Right lobe of liver (tissue), 6 donors: ENCODE data around the gene UBE2S. TPM values are rescaled to one million over a fixed set of nuclear protein-coding genes. Genes with fewer than 3 reads are reported as not detected.

ENCODE experiments used
- ATAC-seq, 4 donors: fragments of 200-7000 bp; cut with Tn5 transposase; one replicate each; pipeline ENCODE4 v1.9.1; 2020; ENCODE audit warnings: mild to moderate bottlenecking in 4 of 4, moderate library complexity in 4 of 4
- DNase-seq, 3 donors: peaks; one replicate each; pipeline ENCODE4 v3.0.0-alpha.2; 2020
- H3K27ac ChIP-seq, 3 donors: fragments of 200-600 bp; one replicate each; pipeline ENCODE4 v1.8.0; 2022
- H3K27me3 ChIP-seq, 2 donors: fragments of 200-600 bp; one replicate each; pipeline ENCODE4 v1.8.0; 2022
- H3K36me3 ChIP-seq, 4 donors: fragments of 200-600 bp; sonication (generic) in 1 of 4; one replicate each; pipeline versions ENCODE4 v1.5.1 to v1.8.0; 2017 to 2022; ENCODE audit warnings: control low read depth in 1 of 4
- H3K4me1 ChIP-seq, 4 donors: fragments of 200-600 bp; sonication (generic) in 1 of 4; one replicate each; pipeline versions ENCODE4 v1.5.1 to v1.8.0; 2017 to 2022; ENCODE audit warnings: control low read depth in 1 of 4
- H3K4me3 ChIP-seq, 3 donors: fragments of 200-600 bp; one replicate each; pipeline ENCODE4 v1.8.0; 2022
- H3K9me3 ChIP-seq, 4 donors: fragments of 200-600 bp; sonication (generic) in 1 of 4; one replicate each; pipeline versions ENCODE4 v1.5.1 to v1.8.0; 2017 to 2022; ENCODE audit warnings: control low read depth in 1 of 4
- POLR2A ChIP-seq: fragments of 450-650 bp; IDR thresholded peaks from one replicate; pipeline ENCODE4 v1.6.1; 2017; ENCODE audit warnings: antibody characterized with exemption, mild to moderate bottlenecking
- WGBS: methylation state at CpG from one replicate; pipeline ENCODE4 v1.1.6; 2018; ENCODE audit warnings: low coverage, low lambda C conversion rate; ENCODE audit not compliant: insufficient coverage; ENCODE audit errors: missing lambda C conversion rate; 5-methylcytosine and 5-hydroxymethylcytosine counted together
- intact Hi-C, 2 donors: fragments of 100-400 bp; cut with DNase I; formaldehyde crosslinking; loops; one replicate each; pipeline versions ENCODE4 v1.11.2 to v1.14.1; 2022
- total RNA-seq, 6 experiments: library from RNA; depleted of rRNA in 2 of 6; stranded (reverse); fragments of >200 nt in 2 of 6; fragmentation: NEBNext Ultra II Directional in 3 of 6; extraction: Animal tissue kit (Norgen Biotek cat#: 25700) in 3 of 6; gene quantifications; one replicate each; pipeline versions ENCODE4 v1.1.0 to v1.2.4, GENCODE V29; 2016 to 2023
- TF ChIP-seq, protein P1 (sequence below), 4 donors: fragments of 200-600 bp in 3 of 4; fragments of 450-650 bp in 1 of 4; IDR thresholded peaks; one replicate each; pipeline versions ENCODE4 v1.5.1 to v1.8.0; 2016 to 2022; ENCODE audit warnings: antibody characterized with exemption in 4 of 4, mild to moderate bottlenecking in 2 of 4
- donor health status: DM: no; HTN: yes; CAD: no.
- donor health status: DM: no; HTN: no; CAD: no.
- donor health status: DM: no; HTN: no; CAD: no.
- donor health status: DM: no; HTN: yes; CAD: no.
- donor health status: DM: no; HTN: yes; CAD: no.

The UBE2S gene
- total RNA-seq, 6 experiments from 2014 or later, result 4.3 to 16.4 (median 9.1) TPM

DNA sequence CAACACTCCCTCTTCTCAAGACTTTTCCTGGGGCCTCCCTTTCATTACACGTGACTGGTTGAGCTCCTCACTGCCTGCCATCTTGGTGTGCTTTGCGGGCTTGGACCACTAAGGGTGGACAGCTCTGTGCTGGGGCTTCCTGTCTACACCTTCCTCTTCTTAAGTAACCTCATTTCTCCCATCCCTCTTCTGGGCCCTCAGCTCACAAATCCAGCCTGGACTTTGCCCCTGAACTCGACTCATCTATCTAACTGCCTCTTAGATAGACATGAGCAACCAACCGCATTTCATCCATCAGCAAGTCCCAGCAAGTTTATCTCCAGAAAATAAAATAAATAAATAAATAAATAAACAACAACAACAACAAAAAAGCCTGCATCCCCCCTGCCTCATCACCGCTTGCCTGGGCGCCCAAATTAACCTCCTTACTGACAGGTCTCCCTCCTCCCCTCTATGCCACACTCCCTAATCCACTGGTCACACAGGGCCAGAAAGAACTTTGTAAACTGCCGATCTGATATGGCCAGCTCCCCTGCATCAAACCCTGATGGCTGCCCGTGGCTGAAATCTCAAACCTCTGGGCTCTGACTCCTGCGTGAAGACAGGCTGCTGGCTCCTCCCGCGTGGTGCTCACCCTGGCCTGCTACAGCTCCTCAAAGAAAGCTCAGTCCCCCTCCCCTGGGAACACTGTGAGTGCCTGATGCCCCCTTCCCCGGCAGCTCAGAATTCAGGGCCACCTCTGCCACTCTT is 46.1 kb upstream of the UBE2S start:
- no peaks in the 10 kb centered on the region for H3K9me3 ChIP-seq
- intact Hi-C loops, result no loop called here
- DNase-seq, result no peak
- H3K27ac ChIP-seq, result no peak overlapping the region
- H3K36me3 ChIP-seq, result peaks cover 0 to 10% (median 0%) of the 10 kb centered on the region in 4 donors
- no peak for TF ChIP-seq POLR2A
- TF ChIP-seq, protein P1, sequence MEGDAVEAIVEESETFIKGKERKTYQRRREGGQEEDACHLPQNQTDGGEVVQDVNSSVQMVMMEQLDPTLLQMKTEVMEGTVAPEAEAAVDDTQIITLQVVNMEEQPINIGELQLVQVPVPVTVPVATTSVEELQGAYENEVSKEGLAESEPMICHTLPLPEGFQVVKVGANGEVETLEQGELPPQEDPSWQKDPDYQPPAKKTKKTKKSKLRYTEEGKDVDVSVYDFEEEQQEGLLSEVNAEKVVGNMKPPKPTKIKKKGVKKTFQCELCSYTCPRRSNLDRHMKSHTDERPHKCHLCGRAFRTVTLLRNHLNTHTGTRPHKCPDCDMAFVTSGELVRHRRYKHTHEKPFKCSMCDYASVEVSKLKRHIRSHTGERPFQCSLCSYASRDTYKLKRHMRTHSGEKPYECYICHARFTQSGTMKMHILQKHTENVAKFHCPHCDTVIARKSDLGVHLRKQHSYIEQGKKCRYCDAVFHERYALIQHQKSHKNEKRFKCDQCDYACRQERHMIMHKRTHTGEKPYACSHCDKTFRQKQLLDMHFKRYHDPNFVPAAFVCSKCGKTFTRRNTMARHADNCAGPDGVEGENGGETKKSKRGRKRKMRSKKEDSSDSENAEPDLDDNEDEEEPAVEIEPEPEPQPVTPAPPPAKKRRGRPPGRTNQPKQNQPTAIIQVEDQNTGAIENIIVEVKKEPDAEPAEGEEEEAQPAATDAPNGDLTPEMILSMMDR (IDR thresholded peaks at IDR 0.05), result no peak
- H3K27me3 ChIP-seq, result no peaks in the 10 kb centered on the region
- WGBS, result 91% methylated on average over 6 of the region's 12 CpGs
- ATAC-seq, result peak in 1 of 4 donors; percentile 3
- no peak overlapping the region for H3K4me3 ChIP-seq
- no peaks in the 10 kb centered on the region for H3K4me1 ChIP-seq

DNA sequence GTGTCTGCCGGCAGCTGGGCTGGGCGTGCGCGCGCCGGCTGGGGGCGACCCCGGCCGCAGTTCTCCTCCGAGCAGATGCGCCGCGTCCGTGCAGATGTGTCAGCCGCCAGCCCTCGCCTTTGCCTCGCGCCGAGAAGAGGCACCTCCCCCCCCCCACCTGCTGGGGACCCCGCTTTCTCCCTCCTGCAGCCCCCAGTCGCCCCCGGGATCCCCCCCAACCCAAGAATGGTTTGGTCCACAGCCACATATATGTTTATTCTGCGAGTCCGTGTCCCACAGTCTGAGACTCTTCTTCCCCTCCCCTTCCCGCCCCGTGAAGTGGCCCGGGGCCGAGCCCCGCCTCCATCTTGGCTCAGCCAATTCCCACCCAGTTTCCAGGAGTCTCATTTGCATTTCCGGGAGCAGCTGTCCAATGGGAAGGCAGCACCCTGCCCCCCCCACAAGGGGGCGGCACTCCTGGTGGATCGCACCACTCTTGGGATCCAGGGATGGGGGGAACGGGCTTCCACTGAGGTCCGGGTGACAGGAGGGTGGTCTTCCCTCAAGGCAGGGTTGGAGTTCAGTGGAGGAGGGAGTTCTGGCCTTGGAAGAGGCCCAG is 45.3 kb upstream of the UBE2S start:
- Histone ChIP-seq H3K4me1 (no peaks in the 10 kb centered on the region), H3K36me3 (peaks cover 0 to 10% (median 0%) of the 10 kb centered on the region in 4 donors), H3K4me3 (no peak overlapping the region), H3K27ac (no peak overlapping the region), H3K9me3 (no peaks in the 10 kb centered on the region), H3K27me3 (no peaks in the 10 kb centered on the region)
- intact Hi-C loops, result no loop called here
- 14% methylated on average over 9 of the region's 34 CpGs for WGBS
- ATAC-seq (peak; percentile 60 to 71 (median 62)), DNase-seq (no peak)
- no peak for TF ChIP-seq POLR2A
- TF ChIP-seq, protein P1 (IDR thresholded peaks at IDR 0.05), result peak in 1 of 4 donors; percentile 7

DNA sequence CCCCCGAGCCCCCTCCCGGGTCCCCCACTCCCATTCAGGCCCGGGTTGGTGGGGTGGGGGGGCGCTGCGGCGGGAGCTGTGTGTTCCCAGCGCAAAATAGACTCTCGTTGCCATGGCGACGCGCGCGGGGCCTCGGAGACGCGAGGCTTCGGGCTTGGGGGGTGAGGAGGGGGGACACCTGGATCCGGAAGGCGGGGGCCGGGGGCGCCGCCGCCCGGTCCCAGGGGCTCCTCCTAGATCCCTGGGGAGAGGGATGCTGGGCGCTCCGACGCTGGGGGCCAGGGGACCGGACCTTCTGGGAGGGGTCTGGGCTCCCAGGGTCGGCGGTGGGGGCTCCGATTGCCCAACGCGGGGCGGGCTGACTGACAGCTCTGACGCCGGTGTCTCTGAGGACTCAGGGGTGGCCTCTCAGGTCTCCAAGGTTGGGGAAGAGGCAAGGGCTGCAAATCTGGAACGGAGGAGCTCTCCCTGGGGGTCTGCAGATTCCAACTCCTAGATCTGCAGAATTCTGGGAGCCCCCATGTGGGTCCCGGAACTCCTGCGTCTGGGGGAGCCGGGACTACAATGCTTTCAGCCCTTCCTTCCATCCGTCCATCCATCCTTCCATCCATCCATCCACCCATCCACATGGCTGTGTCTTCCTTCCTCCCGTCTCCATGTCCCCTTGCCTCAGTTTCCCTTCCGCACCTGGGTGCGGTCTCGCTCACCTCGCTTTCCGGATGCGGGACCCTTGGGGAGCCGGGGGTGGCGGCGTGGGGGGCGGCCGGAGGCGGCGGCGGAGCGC is 44.6 kb upstream of the UBE2S start:
- H3K4me1 ChIP-seq, result no peaks in the 10 kb centered on the region
- H3K36me3 ChIP-seq, result peaks cover 0 to 10% (median 0%) of the 10 kb centered on the region in 4 donors
- no peak overlapping the region for H3K4me3 ChIP-seq
- no peaks in the 10 kb centered on the region for H3K9me3 ChIP-seq
- no peak overlapping the region for H3K27ac ChIP-seq
- DNase-seq (no peak), ATAC-seq (no peak)
- intact Hi-C loops, result no loop called here
- TF ChIP-seq, protein P1 (IDR thresholded peaks at IDR 0.05), result no peak
- TF ChIP-seq POLR2A, result no peak
- 3% methylated on average over 6 of the region's 57 CpGs for WGBS
- no peaks in the 10 kb centered on the region for H3K27me3 ChIP-seq

DNA sequence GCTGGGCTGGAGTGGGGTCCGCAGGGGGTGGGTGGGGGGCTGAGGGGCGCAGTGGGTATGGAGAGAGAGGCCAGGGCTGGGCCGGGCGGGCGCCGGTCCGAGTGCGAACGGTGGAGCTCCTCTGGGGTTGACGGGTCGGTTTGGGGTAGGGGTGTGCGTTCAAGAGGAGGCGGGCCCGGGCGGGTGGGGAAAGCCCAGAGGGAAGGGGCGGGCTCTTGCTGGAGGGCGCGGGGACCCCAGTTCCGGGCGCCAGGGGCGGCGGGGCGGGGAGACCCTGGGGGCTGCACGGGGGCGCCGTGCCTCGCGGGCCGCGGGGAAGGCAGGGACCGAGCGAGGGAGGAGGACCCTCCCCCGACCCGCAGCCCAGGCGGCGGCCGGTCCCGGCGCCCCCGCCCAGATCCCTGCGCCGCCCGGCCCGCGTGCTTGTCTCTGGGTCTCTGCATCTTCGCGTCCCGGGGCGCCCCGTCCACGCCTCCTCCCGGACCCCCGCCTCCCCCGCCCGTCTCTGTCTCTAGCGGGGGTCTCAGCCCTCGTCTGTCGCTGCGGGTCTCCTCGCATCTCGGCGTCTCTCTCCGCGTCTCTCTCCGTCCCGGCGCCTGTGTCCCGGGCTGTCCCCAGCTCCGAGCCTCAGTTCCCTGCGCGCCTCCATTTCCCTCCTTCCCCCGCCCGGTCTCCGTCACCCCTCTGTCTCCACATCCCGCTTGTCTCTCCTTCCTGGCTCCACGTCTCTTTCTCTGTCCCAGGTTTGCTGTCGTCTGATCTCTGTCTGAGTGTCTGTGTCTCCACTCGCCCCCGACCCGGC is 43.8 kb upstream of the UBE2S start:
- no peaks in the 10 kb centered on the region for H3K9me3 ChIP-seq
- H3K4me1 ChIP-seq, result no peaks in the 10 kb centered on the region
- H3K27ac ChIP-seq, result no peak overlapping the region
- H3K4me3 ChIP-seq, result no peak overlapping the region
- intact Hi-C loops, result no loop called here
- H3K36me3 ChIP-seq, result peaks cover 0 to 10% (median 0%) of the 10 kb centered on the region in 4 donors
- ATAC-seq, result no peak
- no peaks in the 10 kb centered on the region for H3K27me3 ChIP-seq
- no peak for TF ChIP-seq POLR2A
- TF ChIP-seq, protein P1 (IDR thresholded peaks at IDR 0.05), result no peak
- peak in 1 of 3 donors; percentile 44 for DNase-seq
- WGBS, result under 1% methylated on average over 24 of the region's 80 CpGs
